ENCODE data around the gene KLHDC4. TPM values are rescaled to one million over a fixed set of nuclear protein-coding genes. Genes with fewer than 3 reads are reported as not detected.
"Not testable (repeated sequence)": the region's sequence is repeated elsewhere in the genome, so short reads cannot be mapped to it uniquely, and the experiment has no call there.

The KLHDC4 gene
- total RNA-seq, 1 donor from 2014 or later: 11.6 TPM

DNA sequence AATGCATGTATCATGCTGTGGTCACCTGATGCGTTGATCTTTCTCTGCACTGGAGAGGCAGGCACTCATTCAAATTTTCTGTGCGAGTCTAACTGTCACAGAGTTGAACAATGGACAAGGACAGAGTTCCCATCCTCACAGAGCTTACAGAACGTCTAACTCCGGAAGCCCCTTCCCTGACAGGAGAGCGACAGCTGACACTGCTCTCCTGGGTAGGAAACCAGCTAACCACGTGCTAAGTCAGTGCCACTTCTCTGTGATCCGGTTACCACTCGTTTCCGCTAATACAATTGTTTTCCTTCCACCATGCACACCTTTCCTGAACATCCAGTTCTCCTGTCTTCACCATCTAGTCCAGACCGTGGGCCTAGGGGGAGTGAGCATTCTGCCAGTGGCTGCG, 11.3 kb downstream of the KLHDC4 start:
- intact Hi-C loops (cut with micrococcal nuclease): no loop called here
- no peak for ATAC-seq

DNA sequence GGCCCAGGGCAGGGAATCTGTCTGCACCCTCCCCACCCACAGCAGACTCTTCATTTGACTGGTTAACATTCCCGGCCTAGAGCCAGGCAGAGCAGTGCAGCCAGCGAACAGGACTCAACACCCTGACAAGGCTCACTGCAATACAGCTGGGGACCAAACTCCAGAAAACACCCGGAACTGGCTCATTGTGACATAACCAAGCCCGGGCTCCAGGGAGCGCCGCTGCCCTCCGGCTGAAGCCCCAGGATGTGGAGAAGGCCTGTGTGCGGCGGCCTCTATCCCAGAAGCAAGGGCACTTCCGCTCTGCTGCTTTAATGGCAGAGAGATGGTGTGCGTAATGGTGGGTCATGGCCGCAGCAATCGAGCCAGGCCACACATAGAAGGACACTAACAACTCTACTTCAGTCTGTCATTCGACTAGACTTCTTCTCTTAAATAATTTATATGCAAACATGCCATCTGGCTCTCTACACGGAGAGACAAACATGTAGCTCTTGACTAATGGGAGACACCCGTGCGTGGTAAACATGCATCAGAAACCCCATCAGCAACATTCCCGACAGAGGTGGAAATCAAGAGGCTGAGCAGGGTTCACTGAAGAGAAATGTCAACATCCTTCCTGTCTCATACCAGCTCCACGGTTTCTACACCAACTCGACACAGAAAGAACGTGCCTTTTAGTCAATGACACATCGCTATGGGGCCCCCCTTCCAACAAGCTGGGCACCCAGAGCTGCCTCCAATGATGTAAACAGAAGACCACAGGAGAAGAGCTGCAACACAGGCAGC, 18.0 kb downstream of the KLHDC4 start:
- intact Hi-C loops (cut with micrococcal nuclease): no loop called here
- ATAC-seq (no peak), DNase-seq (no peak)

More for the DNA sequence above, 11.3 kb downstream of the KLHDC4 start:
- DNase-seq: no peak

DNA sequence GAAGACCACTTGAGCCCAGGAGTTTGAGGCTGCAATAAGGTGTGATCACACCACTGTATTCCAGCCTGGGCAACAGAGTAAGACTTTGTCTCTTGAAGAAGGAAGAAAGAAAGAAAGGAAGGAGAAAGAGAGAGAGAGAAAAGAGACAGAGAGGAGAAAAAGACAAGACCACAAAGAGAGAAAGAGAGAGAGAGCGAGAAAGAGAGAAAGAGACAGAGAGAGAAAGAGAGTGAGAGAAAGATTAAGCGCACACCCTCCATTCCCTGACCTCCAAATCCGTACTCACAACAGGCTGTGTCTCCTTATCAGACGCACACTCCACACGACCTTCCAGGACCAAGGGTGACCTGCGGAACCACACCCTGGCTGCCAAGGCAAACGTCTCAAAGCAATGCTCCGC, 19.6 kb downstream of the KLHDC4 start:
- no peak for ATAC-seq
- intact Hi-C loops (cut with micrococcal nuclease): no loop called here
- no peak for DNase-seq

DNA sequence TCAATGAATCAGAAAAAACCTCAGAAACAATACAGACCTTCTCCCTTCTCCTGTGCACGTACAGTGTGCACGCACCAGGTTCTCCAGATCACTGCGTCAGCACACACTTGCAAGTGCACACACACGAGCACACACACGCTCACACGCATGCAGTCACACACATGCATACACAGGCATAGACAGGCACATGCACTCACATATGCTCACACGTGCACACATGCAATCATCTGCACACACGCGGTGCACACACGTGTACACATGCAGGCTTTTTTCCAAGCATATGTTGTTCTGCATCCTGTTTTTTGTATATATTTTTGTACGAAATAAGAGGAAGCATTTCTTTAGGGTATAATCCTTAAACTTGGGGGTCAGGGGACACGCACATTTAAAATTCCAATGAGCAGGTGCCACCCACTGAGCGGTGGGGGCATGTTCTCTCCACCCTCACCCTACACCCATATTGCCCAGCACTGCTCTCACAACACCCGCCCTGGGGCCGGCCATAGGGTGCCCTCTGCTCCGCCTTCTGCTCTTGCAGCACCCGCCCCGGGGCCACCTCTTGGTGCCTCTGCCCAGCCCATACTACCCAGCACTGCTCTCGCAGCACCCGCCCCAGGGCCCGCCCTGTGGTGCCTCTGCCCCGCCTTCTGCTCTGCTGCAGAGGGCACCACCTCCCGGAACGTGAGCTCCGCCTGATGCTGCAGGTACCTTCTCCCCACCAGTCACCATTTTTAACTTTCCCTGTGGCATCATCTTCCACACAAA, 20.9 kb downstream of the KLHDC4 start:
- intact Hi-C loops (cut with micrococcal nuclease): no loop called here
- DNase-seq: no peak
- no peak for ATAC-seq

DNA sequence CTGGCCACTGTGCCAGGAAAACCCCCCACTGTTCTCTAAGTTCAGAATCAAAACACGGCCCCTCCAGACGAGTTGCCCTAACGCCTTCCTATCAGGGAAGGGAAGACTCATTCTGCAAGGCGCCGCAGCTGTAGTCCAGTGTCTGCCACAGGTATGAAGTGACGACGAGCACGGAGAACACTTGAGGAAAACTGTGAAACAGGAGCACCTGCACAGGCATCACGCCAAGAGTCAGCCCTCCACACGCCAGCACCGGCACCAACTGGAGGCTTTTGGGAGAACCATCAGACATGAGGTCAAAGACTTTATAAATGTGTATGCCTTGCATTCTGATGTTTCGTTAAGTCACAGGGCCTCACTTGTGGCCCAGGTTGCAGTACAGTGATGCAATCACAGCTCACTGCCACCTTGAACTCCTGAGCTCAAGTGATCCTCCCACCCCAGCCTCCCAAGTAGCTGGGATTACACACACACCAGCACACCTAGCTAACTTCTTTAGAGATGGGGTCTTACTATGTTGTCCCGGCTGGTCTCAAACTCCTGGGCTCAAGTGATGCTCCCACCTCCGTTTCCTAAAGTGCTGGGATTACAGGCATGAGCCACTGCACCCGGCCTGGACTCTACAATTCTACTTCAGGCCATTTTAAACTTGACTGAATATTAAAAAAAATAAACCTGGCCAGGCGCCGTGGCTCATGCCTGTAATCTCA, 22.9 kb downstream of the KLHDC4 start:
- DNase-seq (no peak), ATAC-seq (no peak)
- intact Hi-C loops (cut with micrococcal nuclease): no loop called here

DNA sequence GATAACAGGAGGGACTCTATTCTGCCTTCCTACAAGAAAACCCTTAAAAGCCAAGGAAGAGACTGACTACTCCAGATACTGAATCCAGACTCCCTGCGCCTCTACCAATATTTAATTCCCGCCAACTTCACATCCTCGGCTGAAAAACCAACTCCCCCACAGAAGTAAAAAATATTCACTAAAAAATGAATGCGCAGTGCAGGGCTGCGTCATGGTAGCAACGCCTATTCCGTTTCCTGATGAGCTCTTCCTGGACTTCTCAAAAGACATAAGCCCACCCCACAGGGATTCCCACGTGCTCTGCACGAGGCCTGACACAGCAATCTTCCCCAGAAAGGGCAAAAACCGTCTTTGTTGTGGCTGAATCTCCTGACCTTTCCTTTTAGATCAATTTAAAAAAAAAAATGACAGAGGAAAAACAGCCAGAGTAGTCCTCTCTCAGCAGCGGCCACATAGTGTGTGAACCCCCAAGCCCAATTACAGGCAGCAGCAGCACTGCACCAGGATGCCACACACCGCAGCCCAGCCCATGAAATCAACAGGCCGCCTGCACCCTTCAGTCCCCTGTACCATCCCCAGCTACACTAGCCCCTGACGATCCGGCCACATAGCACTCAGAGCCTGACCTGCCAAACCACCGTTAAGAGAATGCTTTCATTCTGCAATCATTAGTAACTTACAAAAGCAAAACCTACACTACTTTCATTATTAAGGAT, 23.9 kb downstream of the KLHDC4 start:
- DNase-seq (no peak), ATAC-seq (no peak)
- intact Hi-C loops (cut with micrococcal nuclease): no loop called here

DNA sequence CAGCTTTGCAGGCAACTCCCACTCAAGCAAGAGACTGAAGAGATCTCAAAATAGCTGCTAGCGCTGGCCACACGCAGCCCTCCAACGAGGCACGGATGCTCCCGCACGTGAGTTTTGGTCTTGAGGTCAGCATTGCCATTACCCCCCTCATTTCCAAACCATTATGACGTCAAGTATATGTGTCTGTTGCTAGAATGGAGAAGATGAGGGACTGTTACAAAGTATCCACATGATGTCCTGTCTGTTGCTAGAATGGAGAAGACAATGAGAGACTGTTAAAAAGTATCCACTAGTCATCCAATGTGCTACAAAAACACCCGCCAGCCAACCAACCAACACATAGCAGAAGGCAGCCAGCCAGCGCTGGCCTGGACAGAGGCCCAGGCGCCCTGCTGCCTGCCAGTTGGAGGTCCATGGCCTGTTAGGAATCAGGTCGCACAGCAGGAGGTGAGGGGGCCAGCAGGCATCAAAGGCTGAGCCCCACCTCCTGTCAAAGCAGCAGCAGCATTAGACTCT, 24.8 kb downstream of the KLHDC4 start:
- intact Hi-C loops (cut with micrococcal nuclease): no loop called here
- peak; percentile 75 for DNase-seq
- peak; percentile 92 for ATAC-seq

DNA sequence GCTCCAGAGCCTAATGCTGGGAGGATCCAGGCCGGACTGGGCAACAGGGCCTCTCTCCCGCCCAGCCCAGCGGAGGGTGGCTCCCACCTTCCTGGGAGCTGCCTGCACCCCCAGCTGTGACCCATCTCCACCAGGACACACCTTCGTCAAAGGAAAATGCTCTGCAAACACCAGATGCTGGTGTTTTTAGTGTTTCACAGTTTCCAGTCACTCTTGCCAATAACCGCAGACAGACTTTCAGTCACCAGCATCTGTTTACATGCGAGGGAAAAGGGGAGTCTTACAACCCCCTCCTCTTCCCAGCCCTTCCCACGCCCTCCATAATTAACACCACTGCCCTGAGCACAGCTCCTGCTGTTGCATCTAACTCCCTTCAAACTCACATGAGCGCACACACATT, 25.3 kb downstream of the KLHDC4 start:
- ATAC-seq: no peak

DNA sequence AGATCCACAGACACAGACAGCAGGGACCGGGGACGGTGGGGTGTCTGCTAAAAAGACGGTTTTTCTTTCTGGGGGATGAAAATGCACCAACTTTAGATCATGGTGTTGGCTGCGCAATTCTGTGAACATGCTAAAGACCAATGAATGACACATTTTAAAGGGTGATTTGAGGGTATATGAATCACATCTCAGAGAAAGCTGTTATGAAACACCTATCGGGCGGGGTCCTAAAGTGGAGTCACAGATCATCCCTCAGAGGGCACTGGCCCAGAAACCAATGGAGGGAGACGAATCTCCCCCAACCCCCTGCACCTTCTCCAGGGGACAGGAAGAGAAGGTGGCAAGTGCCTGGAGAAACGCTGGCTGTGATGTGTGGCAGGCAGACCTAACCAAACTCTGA, 26.0 kb downstream of the KLHDC4 start:
- intact Hi-C loops (cut with micrococcal nuclease): no loop called here
- DNase-seq (no peak), ATAC-seq (no peak)

More for the DNA sequence above, 25.3 kb downstream of the KLHDC4 start:
- no peak for DNase-seq
- intact Hi-C loops (cut with micrococcal nuclease): no loop called here

DNA sequence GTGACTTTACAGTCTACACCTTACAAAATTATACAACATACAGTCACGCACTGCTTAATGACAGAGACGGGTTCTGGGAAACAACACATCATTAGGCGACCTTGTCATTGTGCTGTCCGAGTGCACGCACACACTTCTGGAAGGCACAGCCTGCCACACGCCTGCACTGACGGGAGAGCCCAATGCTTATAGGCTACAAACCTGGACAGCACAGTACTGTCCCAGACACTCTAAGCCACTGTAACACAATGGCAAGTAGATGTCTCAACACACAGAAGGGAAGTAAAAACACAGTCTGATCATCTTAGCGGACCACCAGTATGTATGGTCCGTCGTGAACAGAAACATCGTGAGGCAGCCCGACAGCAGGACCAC, 29.8 kb downstream of the KLHDC4 start:
- DNase-seq: no peak
- no peak for ATAC-seq
- intact Hi-C loops (cut with micrococcal nuclease): no loop called here

DNA sequence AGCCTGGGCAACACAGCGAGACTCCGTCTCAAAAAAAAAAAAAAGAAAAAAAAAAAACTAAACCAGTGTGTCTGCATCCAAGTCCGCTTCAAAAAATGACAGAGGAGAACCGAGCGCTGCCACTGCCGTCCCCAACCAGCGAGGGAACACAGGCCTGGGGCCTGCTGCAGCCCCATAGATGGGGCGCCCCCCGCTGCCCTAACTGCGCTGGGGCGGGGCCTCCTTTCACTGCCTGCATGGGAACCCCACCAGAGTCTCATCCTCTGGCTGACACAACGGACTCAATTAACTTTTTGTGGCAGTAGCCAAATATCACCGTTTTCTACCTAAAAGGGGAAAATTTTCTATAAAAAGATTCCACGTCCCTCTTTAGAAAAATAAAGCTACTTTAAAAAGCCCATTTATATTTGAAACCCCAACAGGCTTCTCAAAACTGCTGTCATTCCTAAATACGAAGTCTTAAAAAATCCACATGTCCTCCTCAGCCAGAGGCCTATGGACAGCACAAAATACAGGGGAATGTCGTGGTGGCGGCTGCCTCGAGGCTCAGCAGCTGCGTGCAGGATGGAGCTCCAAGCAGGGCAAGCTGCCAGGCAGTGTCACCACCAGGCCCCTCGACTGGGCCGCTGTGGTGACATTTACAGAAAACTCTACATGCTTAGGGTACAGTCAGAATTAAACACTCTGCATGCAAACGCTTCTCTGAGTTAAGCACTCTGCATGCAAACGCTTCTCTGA, 30.3 kb downstream of the KLHDC4 start:
- intact Hi-C loops (cut with micrococcal nuclease): no loop called here
- no peak for DNase-seq
- no peak for ATAC-seq

DNA sequence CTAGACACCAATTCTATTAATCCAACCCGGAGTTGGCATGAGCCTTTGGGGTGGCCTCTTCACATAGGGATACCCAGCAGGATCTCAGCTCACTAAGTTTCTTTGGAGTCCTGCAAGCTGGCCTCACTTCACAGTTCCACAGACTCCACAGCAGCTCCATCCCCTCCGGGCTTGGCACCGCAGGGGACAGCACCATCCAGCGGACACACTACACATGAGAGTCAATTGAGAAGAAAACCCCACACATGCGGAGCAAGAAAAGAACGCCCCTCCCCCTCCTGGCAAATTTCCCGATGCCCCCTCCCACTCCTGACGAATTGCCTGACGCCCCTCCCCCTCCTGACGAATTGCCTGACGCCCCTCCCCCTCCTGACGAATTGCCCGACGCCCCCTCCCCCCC, 31.1 kb downstream of the KLHDC4 start:
- intact Hi-C loops (cut with micrococcal nuclease): no loop called here
- DNase-seq: no peak
- no peak for ATAC-seq

DNA sequence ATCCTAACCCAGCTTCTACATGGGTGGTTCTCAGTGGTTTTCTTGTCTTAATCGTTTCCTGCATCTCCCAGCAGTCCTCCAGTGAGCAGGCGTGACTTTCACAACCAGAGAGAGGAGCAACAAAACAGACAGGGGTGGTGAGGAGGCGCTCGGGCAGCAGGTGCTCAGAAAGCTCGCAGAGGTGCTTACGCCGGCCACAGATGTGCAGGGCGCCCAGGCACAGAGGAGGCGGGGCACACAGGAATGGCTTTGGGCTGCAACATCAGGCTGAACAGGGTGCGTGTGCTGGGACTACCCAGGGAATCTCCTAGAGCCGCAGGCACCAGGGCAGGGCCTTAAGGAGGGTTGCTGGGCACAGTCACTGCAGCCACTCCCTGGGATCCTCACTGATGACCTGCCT, 32.6 kb downstream of the KLHDC4 start:
- DNase-seq: no peak
- intact Hi-C loops (cut with micrococcal nuclease): no loop called here
- ATAC-seq: no peak

DNA sequence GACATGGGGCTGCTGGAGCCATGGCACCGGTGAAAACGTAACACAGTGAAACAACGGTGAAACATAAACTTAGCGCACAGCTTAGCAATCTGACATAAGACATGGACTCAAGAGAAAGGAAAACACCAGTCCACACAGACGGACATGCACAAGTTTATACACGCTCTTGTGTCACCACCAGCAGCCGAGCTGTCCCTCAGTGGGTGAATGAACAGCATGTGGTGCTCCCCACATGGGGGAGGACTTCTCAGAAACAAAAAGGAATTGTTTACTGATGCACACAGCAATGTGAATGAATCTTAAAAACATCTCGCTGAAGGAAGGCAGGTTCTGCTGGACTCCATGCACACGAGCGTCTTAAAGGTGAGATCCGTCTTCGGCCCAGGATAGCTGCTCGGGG, 34.2 kb downstream of the KLHDC4 start:
- ATAC-seq (no peak), DNase-seq (no peak)
- intact Hi-C loops (cut with micrococcal nuclease): no loop called here

DNA sequence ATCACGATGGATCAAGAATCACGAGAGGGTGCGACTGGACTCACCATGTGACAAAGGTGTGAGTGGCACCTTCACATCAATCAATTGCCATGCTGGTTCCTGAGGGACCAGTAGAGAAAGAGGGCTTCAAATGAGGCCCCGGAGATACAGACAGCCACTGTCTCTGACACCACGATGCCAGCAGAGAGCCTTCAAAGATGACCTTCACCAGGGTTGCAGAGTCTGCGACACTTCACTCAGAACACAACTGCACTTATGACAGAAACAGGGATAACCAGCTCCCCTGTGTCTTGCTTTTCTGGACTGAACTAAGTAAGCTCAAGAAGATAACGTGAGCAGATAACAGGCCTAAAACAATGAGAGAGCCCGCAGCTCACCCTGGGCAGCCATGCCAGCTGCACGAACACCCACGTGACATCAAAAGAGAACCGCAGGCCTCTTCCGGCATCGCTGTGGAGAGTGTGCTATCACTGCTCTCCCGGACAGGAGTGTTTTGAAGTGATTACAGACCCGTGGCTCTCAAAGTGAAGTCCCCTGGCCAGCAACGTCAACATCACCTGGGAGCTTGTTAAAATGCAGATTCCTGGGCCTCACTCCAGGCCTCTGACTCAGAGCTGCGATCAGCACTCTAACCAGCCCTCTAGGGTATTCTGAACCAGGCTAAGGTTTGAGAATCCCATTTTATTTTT, 36.4 kb downstream of the KLHDC4 start:
- no peak for DNase-seq
- peak; percentile 86 for ATAC-seq
- intact Hi-C loops (cut with micrococcal nuclease): no loop called here

DNA sequence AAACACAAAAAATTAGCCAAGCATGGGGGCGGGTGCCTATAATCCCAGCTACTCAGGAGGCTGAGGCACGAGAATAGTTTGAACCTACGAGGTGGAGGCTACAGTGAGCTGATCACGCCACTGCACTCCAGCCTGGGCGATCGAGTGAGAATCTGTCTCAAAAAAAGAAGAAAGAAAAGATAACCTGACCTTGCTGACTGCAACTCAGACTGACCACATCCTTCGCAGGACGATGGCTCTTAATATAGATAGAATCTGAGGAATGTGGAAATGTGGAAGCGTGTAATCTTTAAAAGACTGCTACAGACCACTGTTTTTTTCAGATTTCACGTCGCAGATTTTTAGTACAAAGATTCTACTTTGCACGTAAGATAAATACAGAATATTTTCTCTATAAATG, 37.8 kb downstream of the KLHDC4 start:
- ATAC-seq (no peak), DNase-seq (no peak)
- intact Hi-C loops (cut with micrococcal nuclease): no loop called here

DNA sequence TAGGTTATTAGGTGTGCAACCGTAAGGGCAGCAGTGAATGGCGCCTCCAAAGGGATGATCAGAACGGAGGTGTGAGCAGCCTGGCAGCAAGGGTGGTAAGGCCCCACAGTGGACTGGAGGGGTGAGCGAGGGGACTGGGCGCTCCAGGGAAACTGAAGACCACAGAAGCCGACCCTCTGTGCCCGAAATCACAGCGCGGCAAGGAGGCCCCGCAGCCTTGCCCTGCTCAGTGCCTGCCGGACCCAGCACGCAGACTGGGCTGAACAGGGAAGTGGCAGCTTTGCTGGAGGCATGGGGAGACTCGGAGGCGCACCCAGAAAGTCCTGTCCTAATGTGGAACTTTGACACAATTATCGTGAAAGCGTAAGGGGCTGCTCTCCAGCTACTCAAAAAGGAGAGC, 38.4 kb downstream of the KLHDC4 start:
- DNase-seq (no peak), ATAC-seq (no peak)
- intact Hi-C loops (cut with micrococcal nuclease): no loop called here

DNA sequence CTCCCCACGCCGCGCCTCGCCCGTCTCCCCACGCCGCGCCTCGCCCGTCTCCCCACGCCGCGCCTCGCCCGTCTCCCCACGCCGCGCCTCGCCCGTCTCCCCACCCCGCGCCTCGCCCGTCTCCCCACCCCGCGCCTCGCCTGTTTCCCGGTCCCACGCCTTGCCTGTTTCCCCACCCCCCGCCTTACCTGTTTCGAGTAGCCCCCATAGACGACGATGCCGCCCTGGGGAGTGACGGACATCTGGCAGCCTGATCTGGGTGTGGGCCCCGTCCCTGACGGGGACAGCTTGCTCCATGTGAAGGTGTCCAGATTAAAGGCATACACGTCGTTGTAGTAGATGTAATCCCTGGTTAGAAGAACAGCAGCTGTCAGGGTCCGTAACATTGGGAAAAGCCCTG, 39.2 kb downstream of the KLHDC4 start:
- ATAC-seq; intact Hi-C loops (cut with micrococcal nuclease); DNase-seq: not testable (repeated sequence)

Measured in left ventricle myocardium superior (tissue), 1 donor.